ENCODE measurements around the gene KBTBD3. TPM values are rescaled to one million over a fixed set of nuclear protein-coding genes. Genes with fewer than 3 reads are reported as not detected.

Gene KBTBD3
- total and polyA plus RNA-seq, 2 donors (not counting 1 experiment from before 2014, with no cell fraction given) = 2.5 to 12.4 TPM

GRCh38 chr11:106030609-106031008 is 46.5 kb downstream of the KBTBD3 start:
- no peak for DNase-seq (ENCODE audit: low read depth in 2 of 2)
- Histone ChIP-seq H3K4me2 (ENCODE audit: extremely low read depth, insufficient read depth, low read length) (no peak overlapping the region), H4K20me1 (ENCODE audit: control insufficient read depth, extremely low read depth, insufficient read depth, low read length) (no peaks in the 10 kb centered on the region), H3K27ac (ENCODE audit: insufficient read depth, low read length) (no peak overlapping the region), H3K27me3 (ENCODE audit: control insufficient read depth, insufficient read depth, low read length) (no peaks in the 10 kb centered on the region), H3K4me3 (replicated peaks in 1 of 4; ENCODE audit: control extremely low read depth in 1 of 4, insufficient read depth in 1 of 4, low read depth in 3 of 4, low read length in 4 of 4) (no peak overlapping the region), H3K9me3 (ENCODE audit: control insufficient read depth, insufficient read depth, low read depth, low read length) (no peaks in the 10 kb centered on the region), H3K4me1 (ENCODE audit: control insufficient read depth, extremely low read depth, insufficient read depth, low read length) (no peaks in the 10 kb centered on the region), H2AFZ (ENCODE audit: low read length) (no peak overlapping the region), H3K36me3 (ENCODE audit: control insufficient read depth, insufficient read depth, low read length) (no peaks in the 10 kb centered on the region), H3K79me2 (ENCODE audit: control insufficient read depth, insufficient read depth, low read length) (no peaks in the 10 kb centered on the region), H3K9ac (ENCODE audit: insufficient read depth, low read length) (no peak overlapping the region)
- TF ChIP-seq CTCF (conservative IDR thresholded peaks at IDR 0.05 in 1 of 2, IDR thresholded peaks at IDR 0.05 in 1 of 2; ENCODE audit: low read depth in 1 of 2, low read length in 2 of 2) (no peak), EZH2 (IDR thresholded peaks at IDR 0.05; ENCODE audit: low read length, missing control alignments) (no peak)

- Histone ChIP-seq H3K27me3 (ENCODE audit: control insufficient read depth, insufficient read depth, low read length) (no peaks in the 10 kb centered on the region), H3K4me2 (ENCODE audit: extremely low read depth, insufficient read depth, low read length) (peak overlapping the region; percentile 83), H3K9ac (ENCODE audit: insufficient read depth, low read length) (no peak overlapping the region), H3K27ac (ENCODE audit: insufficient read depth, low read length) (peak overlapping the region; percentile 62), H3K79me2 (ENCODE audit: control insufficient read depth, insufficient read depth, low read length) (peaks cover 21% of the 10 kb centered on the region), H2AFZ (ENCODE audit: low read length) (peak overlapping the region; percentile 89), H3K4me3 (replicated peaks in 1 of 4; ENCODE audit: control extremely low read depth in 1 of 4, insufficient read depth in 1 of 4, low read depth in 3 of 4, low read length in 4 of 4) (peak overlapping the region; percentile 46 to 91 (median 64)), H4K20me1 (ENCODE audit: control insufficient read depth, extremely low read depth, insufficient read depth, low read length) (no peaks in the 10 kb centered on the region), H3K9me3 (ENCODE audit: control insufficient read depth, insufficient read depth, low read depth, low read length) (no peaks in the 10 kb centered on the region), H3K4me1 (ENCODE audit: control insufficient read depth, extremely low read depth, insufficient read depth, low read length) (no peaks in the 10 kb centered on the region), H3K36me3 (ENCODE audit: control insufficient read depth, insufficient read depth, low read length) (no peaks in the 10 kb centered on the region)
- DNase-seq (ENCODE audit: low read depth in 2 of 2) = no peak
- TF ChIP-seq EZH2 (IDR thresholded peaks at IDR 0.05; ENCODE audit: low read length, missing control alignments) = no peak
- no peak for TF ChIP-seq CTCF (conservative IDR thresholded peaks at IDR 0.05 in 1 of 2, IDR thresholded peaks at IDR 0.05 in 1 of 2; ENCODE audit: low read depth in 1 of 2, low read length in 2 of 2)
These were observed 54.3 kb downstream of the KBTBD3 start for GRCh38 chr11:106022795-106023275.

- no peaks in the 10 kb centered on the region for H3K9me3 ChIP-seq (ENCODE audit: control insufficient read depth, insufficient read depth, low read depth, low read length)
- H3K36me3 ChIP-seq (ENCODE audit: control insufficient read depth, insufficient read depth, low read length) = no peaks in the 10 kb centered on the region
- peak; percentile 99 to 100 for DNase-seq (ENCODE audit: low read depth in 2 of 2)
- peak within 1 kb of the TSS; percentile 89 to 96 (median 90) for H3K4me3 ChIP-seq (replicated peaks in 1 of 4; ENCODE audit: control extremely low read depth in 1 of 4, insufficient read depth in 1 of 4, low read depth in 3 of 4, low read length in 4 of 4)
- H3K27ac ChIP-seq (ENCODE audit: insufficient read depth, low read length) = peak within 1 kb of the TSS; percentile 82
- peak within 1 kb of the TSS; percentile 93 for H2AFZ ChIP-seq (ENCODE audit: low read length)
- H3K4me1 ChIP-seq (ENCODE audit: control insufficient read depth, extremely low read depth, insufficient read depth, low read length) = no peaks in the 10 kb centered on the region
- H3K79me2 ChIP-seq (ENCODE audit: control insufficient read depth, insufficient read depth, low read length) = peaks cover 22% of the 10 kb centered on the region
- no peaks in the 10 kb centered on the region for H4K20me1 ChIP-seq (ENCODE audit: control insufficient read depth, extremely low read depth, insufficient read depth, low read length)
- H3K4me2 ChIP-seq (ENCODE audit: extremely low read depth, insufficient read depth, low read length) = peak within 1 kb of the TSS; percentile 83
- no peak for TF ChIP-seq EZH2 (IDR thresholded peaks at IDR 0.05; ENCODE audit: low read length, missing control alignments)
- H3K27me3 ChIP-seq (ENCODE audit: control insufficient read depth, insufficient read depth, low read length) = no peaks in the 10 kb centered on the region
- peak within 1 kb of the TSS; percentile 85 for H3K9ac ChIP-seq (ENCODE audit: insufficient read depth, low read length)
These were observed 55.0 kb downstream of the KBTBD3 start, which contains the start of gene MSANTD4 for GRCh38 chr11:106021967-106022794. TSS of gene MSANTD4 (minus strand) at chr11:106022240. CDS start at chr11:106010917, 11,323 bp downstream.
